Body of pancreas (tissue), 4 donors: ENCODE results near the gene ADCY6.

Experiments used
- POLR2A ChIP-seq, 3 donors: fragments of 450-650 bp; IDR thresholded peaks; one replicate each; pipeline ENCODE4 v1.6.1; 2016; ENCODE audit warnings: antibody characterized with exemption in 3 of 3, mild to moderate bottlenecking in 2 of 3
- TF ChIP-seq, protein P1 (sequence below), 7 experiments: fragments of 450-650 bp in 4 of 7; fragments of 200-600 bp in 3 of 7; sonication (generic) in 3 of 7; IDR thresholded peaks; one replicate each; pipeline ENCODE4 v1.5.1; 2016 to 2019; ENCODE audit warnings: antibody characterized with exemption in 7 of 7

DNA sequence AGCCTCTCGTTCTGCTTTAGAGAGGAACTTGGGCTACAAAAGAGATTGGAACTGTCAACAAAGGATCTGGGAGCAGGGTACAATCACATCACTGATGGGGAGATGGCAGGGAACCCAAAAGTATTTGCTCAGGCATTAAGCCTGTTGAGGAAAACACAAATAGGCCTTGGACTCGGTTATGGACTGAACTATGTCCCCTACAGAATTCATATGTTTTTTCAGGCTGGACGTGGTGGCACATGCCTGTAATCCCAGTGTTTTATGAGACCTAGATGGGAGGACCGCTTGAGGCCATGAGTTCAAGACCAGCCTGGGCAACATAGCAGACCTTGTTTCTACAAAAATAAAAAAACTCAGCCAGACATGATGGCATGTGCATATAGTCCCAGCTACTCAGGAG, 49.2 kb upstream of the ADCY6 start:
- TF ChIP-seq, protein P1, sequence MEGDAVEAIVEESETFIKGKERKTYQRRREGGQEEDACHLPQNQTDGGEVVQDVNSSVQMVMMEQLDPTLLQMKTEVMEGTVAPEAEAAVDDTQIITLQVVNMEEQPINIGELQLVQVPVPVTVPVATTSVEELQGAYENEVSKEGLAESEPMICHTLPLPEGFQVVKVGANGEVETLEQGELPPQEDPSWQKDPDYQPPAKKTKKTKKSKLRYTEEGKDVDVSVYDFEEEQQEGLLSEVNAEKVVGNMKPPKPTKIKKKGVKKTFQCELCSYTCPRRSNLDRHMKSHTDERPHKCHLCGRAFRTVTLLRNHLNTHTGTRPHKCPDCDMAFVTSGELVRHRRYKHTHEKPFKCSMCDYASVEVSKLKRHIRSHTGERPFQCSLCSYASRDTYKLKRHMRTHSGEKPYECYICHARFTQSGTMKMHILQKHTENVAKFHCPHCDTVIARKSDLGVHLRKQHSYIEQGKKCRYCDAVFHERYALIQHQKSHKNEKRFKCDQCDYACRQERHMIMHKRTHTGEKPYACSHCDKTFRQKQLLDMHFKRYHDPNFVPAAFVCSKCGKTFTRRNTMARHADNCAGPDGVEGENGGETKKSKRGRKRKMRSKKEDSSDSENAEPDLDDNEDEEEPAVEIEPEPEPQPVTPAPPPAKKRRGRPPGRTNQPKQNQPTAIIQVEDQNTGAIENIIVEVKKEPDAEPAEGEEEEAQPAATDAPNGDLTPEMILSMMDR (IDR thresholded peaks at IDR 0.05): no peak
- no peak for TF ChIP-seq POLR2A (IDR thresholded peaks at IDR 0.05)
